ENCODE results near the gene AGAP1. TPM values are rescaled to one million over a fixed set of nuclear protein-coding genes. Genes with fewer than 3 reads are reported as not detected.

The AGAP1 gene
- total RNA-seq, 1 donor from 2014 or later: 39.0 TPM

GRCh38 chr2:235954888-235955480 is 461.1 kb downstream of the AGAP1 start:
- Mint-ChIP-seq H3K36me3 (ENCODE audit: low read depth) (peaks cover 1% of the 10 kb centered on the region), H3K4me3 (ENCODE audit: unreplicated experiment) (no peak overlapping the region), H3K27ac (ENCODE audit: unreplicated experiment) (no peak overlapping the region), H3K4me1 (ENCODE audit: low read depth) (peaks cover 37% of the 10 kb centered on the region), H3K9me3 (ENCODE audit: low read depth) (no peaks in the 10 kb centered on the region), H3K27me3 (ENCODE audit: low read depth) (no peaks in the 10 kb centered on the region)
- TF ChIP-seq, protein P1, sequence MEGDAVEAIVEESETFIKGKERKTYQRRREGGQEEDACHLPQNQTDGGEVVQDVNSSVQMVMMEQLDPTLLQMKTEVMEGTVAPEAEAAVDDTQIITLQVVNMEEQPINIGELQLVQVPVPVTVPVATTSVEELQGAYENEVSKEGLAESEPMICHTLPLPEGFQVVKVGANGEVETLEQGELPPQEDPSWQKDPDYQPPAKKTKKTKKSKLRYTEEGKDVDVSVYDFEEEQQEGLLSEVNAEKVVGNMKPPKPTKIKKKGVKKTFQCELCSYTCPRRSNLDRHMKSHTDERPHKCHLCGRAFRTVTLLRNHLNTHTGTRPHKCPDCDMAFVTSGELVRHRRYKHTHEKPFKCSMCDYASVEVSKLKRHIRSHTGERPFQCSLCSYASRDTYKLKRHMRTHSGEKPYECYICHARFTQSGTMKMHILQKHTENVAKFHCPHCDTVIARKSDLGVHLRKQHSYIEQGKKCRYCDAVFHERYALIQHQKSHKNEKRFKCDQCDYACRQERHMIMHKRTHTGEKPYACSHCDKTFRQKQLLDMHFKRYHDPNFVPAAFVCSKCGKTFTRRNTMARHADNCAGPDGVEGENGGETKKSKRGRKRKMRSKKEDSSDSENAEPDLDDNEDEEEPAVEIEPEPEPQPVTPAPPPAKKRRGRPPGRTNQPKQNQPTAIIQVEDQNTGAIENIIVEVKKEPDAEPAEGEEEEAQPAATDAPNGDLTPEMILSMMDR (IDR thresholded peaks at IDR 0.05): no peak
- DNase-seq (ENCODE audit: low spot score): no peak

GRCh38 chr2:235955664-235956063 is 461.8 kb downstream of the AGAP1 start:
- TF ChIP-seq, protein P1 (IDR thresholded peaks at IDR 0.05): no peak
- DNase-seq (ENCODE audit: low spot score): no peak
- Mint-ChIP-seq H3K27me3 (ENCODE audit: low read depth) (no peaks in the 10 kb centered on the region), H3K36me3 (ENCODE audit: low read depth) (peaks cover 4% of the 10 kb centered on the region), H3K4me3 (ENCODE audit: unreplicated experiment) (no peak overlapping the region), H3K4me1 (ENCODE audit: low read depth) (peaks cover 34% of the 10 kb centered on the region), H3K9me3 (ENCODE audit: low read depth) (no peaks in the 10 kb centered on the region), H3K27ac (ENCODE audit: unreplicated experiment) (no peak overlapping the region)

DNA sequence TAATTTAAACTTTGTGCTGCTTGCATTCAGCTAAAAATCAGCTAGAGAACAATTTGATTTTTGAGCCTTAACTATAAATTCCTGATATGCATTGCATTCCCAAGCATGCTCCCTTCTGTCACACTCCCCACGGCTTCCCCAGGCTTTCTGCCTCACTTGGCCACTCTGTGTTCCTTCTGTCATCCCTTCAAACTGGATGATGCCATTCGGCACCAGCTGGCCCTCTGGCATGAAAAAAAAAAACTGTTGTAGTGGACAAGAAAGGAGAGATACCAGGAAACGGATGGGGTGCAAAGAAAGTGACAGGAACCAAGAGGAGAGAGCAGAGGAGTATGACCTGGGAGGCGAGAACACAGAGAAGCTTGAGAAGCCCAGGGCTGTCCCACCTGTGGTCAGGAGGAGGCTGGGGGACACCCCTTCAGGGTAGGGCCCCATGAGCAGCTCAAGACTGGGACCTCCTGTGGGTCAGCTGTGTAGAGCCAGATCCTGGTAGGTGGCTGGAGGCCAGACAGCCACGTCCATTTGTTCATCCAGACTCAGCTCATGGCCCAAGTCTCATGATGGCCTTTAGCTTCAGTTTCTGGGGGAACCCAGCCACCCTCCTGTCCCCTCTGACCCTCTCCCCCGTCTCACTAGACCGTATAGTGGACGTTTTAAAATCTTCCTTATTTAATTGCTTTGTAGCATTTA is 462.6 kb downstream of the AGAP1 start:
- TF ChIP-seq, protein P1 (IDR thresholded peaks at IDR 0.05): no peak
- Mint-ChIP-seq H3K4me3 (ENCODE audit: unreplicated experiment) (no peak overlapping the region), H3K27ac (ENCODE audit: unreplicated experiment) (peak overlapping the region; percentile 27), H3K9me3 (ENCODE audit: low read depth) (no peaks in the 10 kb centered on the region), H3K36me3 (ENCODE audit: low read depth) (peaks cover 7% of the 10 kb centered on the region), H3K4me1 (ENCODE audit: low read depth) (peaks cover 28% of the 10 kb centered on the region), H3K27me3 (ENCODE audit: low read depth) (no peaks in the 10 kb centered on the region)
- DNase-seq (ENCODE audit: low spot score): no peak

GRCh38 chr2:235957251-235957650 is 463.4 kb downstream of the AGAP1 start:
- H3K4me3 Mint-ChIP-seq (ENCODE audit: unreplicated experiment): no peak overlapping the region
- TF ChIP-seq, protein P1 (IDR thresholded peaks at IDR 0.05): no peak
- peaks cover 20% of the 10 kb centered on the region for H3K4me1 Mint-ChIP-seq (ENCODE audit: low read depth)
- H3K9me3 Mint-ChIP-seq (ENCODE audit: low read depth): no peaks in the 10 kb centered on the region
- peak overlapping the region; percentile 25 for H3K27ac Mint-ChIP-seq (ENCODE audit: unreplicated experiment)
- DNase-seq (ENCODE audit: low spot score): no peak
- H3K27me3 Mint-ChIP-seq (ENCODE audit: low read depth): no peaks in the 10 kb centered on the region
- H3K36me3 Mint-ChIP-seq (ENCODE audit: low read depth): peaks cover 9% of the 10 kb centered on the region

GRCh38 chr2:235958221-235958930 is 464.5 kb downstream of the AGAP1 start:
- TF ChIP-seq, protein P1 (IDR thresholded peaks at IDR 0.05): no peak
- H3K4me3 Mint-ChIP-seq (ENCODE audit: unreplicated experiment): peak overlapping the region; percentile 56
- no peak for DNase-seq (ENCODE audit: low spot score)
- H3K27me3 Mint-ChIP-seq (ENCODE audit: low read depth): no peaks in the 10 kb centered on the region
- H3K36me3 Mint-ChIP-seq (ENCODE audit: low read depth): peaks cover 9% of the 10 kb centered on the region
- peak overlapping the region; percentile 76 for H3K27ac Mint-ChIP-seq (ENCODE audit: unreplicated experiment)
- peaks cover 20% of the 10 kb centered on the region for H3K4me1 Mint-ChIP-seq (ENCODE audit: low read depth)
- H3K9me3 Mint-ChIP-seq (ENCODE audit: low read depth): no peaks in the 10 kb centered on the region
